ENCODE measurements around the gene THEM5. TPM values are rescaled to one million over a fixed set of nuclear protein-coding genes. Genes with fewer than 3 reads are reported as not detected.
"Not testable (repeated sequence)": the region's sequence is repeated elsewhere in the genome, so short reads cannot be mapped to it uniquely, and the experiment has no call there.

Gene THEM5
- total and polyA plus RNA-seq, 3 donors from 2014 or later: 0.57 TPM; not detected in 2

DNA sequence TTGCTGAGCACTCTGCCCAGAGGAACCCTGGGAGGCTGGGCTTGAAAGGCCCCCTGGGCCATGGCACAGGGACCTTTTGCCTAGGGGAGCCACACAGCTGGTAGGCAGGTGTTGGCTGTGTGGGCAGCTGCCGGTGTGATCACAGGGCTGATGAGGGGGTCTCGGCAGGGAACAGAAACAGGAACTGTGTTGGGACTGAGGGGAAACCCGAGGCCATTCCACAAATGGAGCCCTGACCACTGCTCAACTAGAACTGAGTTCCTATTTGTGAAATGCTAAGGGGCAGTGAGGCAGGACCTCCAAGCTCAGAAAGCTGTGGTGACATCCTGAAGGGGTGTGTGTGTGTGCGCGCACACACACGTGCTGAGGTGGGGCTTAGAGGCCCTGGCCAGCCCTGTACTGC, 6.4 kb upstream of the THEM5 start:
- Histone ChIP-seq H3K9me3 (no peaks in the 10 kb centered on the region), H3K27me3 (no peaks in the 10 kb centered on the region), H3K4me3 (no peak overlapping the region), H3K4me1 (peaks cover 9% of the 10 kb centered on the region), H3K36me3 (ENCODE audit: low read depth, missing control alignments) (no peaks in the 10 kb centered on the region), H3K27ac (no peak overlapping the region)
- 73 to 90% methylated on average over 3 to 6 of the region's 6 CpGs for WGBS, 2 donors
- intact Hi-C loops (cut with DNase I; ENCODE audit: low total_unique reads): no loop called here
- TF ChIP-seq POLR2A (IDR thresholded peaks at IDR 0.05): no peak
- TF ChIP-seq, protein P1, sequence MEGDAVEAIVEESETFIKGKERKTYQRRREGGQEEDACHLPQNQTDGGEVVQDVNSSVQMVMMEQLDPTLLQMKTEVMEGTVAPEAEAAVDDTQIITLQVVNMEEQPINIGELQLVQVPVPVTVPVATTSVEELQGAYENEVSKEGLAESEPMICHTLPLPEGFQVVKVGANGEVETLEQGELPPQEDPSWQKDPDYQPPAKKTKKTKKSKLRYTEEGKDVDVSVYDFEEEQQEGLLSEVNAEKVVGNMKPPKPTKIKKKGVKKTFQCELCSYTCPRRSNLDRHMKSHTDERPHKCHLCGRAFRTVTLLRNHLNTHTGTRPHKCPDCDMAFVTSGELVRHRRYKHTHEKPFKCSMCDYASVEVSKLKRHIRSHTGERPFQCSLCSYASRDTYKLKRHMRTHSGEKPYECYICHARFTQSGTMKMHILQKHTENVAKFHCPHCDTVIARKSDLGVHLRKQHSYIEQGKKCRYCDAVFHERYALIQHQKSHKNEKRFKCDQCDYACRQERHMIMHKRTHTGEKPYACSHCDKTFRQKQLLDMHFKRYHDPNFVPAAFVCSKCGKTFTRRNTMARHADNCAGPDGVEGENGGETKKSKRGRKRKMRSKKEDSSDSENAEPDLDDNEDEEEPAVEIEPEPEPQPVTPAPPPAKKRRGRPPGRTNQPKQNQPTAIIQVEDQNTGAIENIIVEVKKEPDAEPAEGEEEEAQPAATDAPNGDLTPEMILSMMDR (IDR thresholded peaks at IDR 0.05): no peak
- no peak for DNase-seq

DNA sequence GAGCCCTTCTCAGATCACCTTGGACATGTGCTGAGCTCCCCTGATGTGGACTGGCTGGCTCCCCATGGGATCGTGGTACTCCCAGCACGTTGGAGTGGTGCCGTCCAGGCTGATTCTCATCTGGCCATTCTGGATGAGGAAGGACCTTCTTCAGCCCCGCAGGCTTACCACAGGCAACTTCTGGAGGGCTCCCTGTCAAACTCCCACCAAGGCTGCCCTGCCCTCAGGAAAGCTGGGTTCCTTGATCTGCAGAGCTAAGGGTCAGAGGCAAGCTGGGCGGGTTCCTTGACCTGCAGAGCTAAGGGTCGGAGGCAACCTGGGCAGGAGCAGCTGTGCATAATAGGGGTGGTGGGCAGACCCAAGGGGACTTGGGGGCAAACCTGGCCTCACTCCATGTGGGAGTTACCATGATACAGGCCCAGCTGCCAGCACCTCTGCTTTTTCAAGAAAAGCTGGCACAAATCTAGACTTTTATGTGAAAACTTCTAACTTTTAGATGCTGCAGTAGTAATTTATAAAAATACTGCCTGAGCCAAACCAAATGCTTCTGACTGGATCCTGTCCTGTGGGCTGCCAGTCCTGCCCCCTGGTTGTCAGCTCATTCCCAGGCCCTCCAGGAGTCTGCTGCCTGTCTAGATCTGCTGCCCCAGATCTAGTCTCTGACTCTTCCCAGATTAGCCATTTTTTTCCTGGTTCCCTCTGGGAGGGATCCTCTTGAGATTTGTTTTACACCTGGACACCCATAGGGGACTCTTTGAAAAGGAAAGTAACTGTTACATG, 5.6 kb upstream of the THEM5 start:
- DNase-seq: no peak
- Histone ChIP-seq H3K4me1 (peaks cover 9% of the 10 kb centered on the region), H3K36me3 (ENCODE audit: low read depth, missing control alignments) (no peaks in the 10 kb centered on the region), H3K9me3 (no peaks in the 10 kb centered on the region), H3K27ac (no peak overlapping the region), H3K4me3 (no peak overlapping the region), H3K27me3 (no peaks in the 10 kb centered on the region)
- TF ChIP-seq POLR2A (IDR thresholded peaks at IDR 0.05): no peak
- TF ChIP-seq, protein P1 (IDR thresholded peaks at IDR 0.05): no peak
- 87 to 96% methylated on average over 3 to 6 of the region's 6 CpGs for WGBS, 2 donors
- intact Hi-C loops (cut with DNase I; ENCODE audit: low total_unique reads): no loop called here

DNA sequence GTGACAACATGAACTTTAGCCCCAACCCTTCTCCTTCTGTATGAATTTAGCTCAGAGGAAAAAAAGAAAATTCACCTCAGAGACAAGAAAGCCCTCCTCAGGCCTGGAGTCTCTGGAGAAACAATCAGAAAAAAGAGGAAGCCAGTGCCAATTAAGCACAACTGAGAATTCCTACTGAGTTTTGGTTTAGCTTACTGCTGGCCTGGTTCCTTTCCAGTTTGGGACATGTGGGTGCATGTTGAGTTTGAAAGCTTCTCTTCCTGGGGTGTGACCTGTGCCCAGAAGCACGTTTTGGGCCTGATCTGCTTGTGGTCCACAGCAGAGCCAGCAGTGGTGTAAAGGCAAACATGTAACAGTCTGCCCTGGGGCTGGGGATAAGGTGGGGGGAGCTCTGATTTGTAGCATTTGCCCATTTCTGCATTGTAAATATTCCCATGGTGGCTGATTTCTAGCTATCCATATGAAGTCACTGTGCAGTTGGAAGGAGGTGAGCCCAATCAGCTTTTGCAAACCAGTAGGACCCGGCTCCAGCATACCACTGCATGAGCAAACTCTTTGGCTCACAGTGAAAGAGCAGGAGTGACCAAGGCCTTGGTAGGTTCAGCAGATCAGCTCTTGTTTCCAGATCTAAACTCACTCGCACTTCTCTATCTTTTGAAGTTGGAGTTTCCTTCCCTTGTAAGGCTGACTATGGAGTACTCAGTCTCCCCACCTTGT, 4.7 kb upstream of the THEM5 start:
- Histone ChIP-seq H3K4me1 (peaks cover 9% of the 10 kb centered on the region), H3K27ac (no peak overlapping the region), H3K27me3 (no peaks in the 10 kb centered on the region), H3K9me3 (no peaks in the 10 kb centered on the region), H3K4me3 (no peak overlapping the region), H3K36me3 (ENCODE audit: low read depth, missing control alignments) (no peaks in the 10 kb centered on the region)
- no peak for DNase-seq
- intact Hi-C loops (cut with DNase I; ENCODE audit: low total_unique reads): no loop called here
- TF ChIP-seq POLR2A (IDR thresholded peaks at IDR 0.05): no peak
- TF ChIP-seq, protein P1 (IDR thresholded peaks at IDR 0.05): no peak
- WGBS, 2 donors: 54 to 61% methylated on average over 3 of the region's 3 CpGs

DNA sequence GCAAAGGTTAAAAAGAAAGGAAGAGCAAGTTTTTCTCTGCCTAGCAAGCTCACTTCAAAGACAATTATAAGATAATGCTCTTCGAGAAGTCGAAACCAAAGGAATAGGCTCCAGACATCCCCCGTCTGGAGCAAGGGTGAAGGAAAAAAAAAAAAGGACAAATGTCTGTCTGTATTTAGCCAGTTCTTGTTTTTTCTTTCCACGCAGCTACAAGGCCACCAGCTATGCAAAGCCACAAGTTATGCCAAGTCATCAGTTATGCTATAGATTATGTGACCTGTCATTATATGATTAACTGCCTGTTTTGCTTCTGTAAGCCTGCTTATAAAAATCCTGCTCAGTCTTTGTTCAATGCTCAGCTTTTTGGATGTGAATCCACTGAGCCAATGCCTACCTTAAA, 2.4 kb upstream of the THEM5 start:
- Histone ChIP-seq H3K9me3 (no peaks in the 10 kb centered on the region), H3K4me1 (peaks cover 9% of the 10 kb centered on the region), H3K4me3 (no peak overlapping the region), H3K36me3 (ENCODE audit: low read depth, missing control alignments) (no peaks in the 10 kb centered on the region), H3K27ac (peak overlapping the region in 1 of 2 donors; percentile 50), H3K27me3 (no peaks in the 10 kb centered on the region)
- WGBS, 2 donors: 27 to 32% methylated on average over 4 of the region's 4 CpGs
- no peak for TF ChIP-seq POLR2A (IDR thresholded peaks at IDR 0.05)
- TF ChIP-seq, protein P1 (IDR thresholded peaks at IDR 0.05): no peak
- intact Hi-C loops (cut with DNase I; ENCODE audit: low total_unique reads): no loop called here
- no peak for DNase-seq

DNA sequence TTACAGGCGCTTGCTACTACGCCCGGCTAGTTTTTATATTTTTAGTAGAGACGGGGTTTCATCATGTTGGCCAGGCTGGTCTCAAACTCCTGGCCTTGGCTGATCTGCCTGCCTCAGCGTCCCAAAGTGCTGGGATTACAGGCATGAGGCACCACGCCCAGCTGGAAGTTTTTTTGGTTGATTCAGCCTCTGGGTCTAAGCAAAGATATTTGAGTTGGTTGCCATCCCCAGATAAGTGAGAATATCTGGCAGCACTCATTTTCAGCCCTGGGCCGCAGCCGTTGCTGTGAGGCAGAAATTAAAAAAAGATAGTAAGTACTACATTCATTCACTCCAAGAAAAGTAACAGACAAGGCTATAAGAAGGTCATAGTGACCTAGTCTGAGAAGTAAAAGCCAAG, 2.0 kb upstream of the THEM5 start:
- DNase-seq; H3K36me3 ChIP-seq (ENCODE audit: low read depth, missing control alignments); H3K4me1 ChIP-seq; H3K9me3 ChIP-seq; H3K27me3 ChIP-seq; intact Hi-C loops (cut with DNase I; ENCODE audit: low total_unique reads); H3K4me3 ChIP-seq: not testable (repeated sequence)
- WGBS, 2 donors: 39 to 50% methylated on average over 8 of the region's 8 CpGs
- H3K27ac ChIP-seq: peak overlapping the region in 1 of 2 donors; percentile 50
